GM21390 (cell line): ENCODE data around the gene ADIG.
"Not testable (repeated sequence)": the region's sequence is repeated elsewhere in the genome, so short reads cannot be mapped to it uniquely, and the experiment has no call there.

Experiments used
- ATAC-seq: cut with Tn5 transposase; IDR thresholded peaks from one replicate; pipeline ENCODE4 v1.9.1; 2021; ENCODE audit not compliant: unreplicated experiment

The ADIG gene

DNA sequence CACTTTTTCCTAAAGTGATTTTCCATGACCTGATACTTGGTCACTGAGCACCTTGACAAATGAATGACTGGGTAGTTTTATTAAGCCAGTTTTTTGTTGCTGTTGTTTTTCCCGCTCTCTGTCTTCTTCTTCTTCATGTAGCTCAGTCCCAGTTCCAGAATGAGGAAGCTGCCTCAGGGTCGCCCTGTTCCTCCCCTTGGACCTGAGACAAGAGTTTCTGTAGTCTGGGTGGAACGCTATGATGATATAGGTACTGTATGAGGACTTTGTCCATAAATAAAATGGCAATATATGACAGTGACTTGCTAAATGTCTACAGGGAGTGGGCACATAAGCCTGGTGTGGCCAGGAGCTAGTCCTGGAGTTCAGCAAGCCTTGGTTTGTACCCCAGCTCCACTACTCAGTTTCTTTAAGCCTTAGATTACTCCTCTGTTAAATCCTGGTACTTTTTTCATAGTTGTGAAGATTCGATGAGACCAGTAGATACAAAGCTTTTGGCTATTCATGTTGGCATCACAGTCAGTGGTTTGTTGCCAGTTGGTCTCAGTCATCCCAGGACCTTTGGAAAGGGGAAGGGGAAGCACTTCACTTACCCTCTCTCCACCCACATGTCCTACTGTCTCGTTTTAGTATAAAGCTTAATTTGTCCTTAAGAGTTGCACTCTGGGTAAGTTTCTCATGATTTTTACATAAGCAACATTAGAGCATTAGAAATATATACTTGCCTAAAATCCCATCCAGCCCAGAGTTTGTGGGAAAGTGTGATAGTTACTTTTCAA lies 11.1 kb upstream of the ADIG start:
- ATAC-seq: no peak

DNA sequence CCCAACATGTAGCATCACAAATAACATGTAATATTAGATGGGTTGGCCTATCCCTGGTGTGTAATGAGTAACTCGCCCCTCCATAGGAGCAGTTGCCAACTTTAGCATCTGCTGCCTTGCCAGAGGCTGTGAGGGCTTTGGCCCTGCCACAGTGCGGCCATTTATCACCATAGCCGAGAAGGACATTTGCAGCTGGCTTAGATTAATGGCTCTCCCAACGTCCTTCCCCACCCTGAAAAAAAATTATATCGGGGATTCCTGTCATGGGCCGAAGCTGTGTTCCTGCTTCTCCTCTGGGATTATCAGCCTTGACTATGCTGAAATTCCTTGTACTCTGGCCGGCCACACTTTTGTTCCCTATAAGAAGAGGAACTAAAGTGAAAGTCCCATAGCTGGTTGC lies 7.6 kb upstream of the ADIG start:
- no peak for ATAC-seq

DNA sequence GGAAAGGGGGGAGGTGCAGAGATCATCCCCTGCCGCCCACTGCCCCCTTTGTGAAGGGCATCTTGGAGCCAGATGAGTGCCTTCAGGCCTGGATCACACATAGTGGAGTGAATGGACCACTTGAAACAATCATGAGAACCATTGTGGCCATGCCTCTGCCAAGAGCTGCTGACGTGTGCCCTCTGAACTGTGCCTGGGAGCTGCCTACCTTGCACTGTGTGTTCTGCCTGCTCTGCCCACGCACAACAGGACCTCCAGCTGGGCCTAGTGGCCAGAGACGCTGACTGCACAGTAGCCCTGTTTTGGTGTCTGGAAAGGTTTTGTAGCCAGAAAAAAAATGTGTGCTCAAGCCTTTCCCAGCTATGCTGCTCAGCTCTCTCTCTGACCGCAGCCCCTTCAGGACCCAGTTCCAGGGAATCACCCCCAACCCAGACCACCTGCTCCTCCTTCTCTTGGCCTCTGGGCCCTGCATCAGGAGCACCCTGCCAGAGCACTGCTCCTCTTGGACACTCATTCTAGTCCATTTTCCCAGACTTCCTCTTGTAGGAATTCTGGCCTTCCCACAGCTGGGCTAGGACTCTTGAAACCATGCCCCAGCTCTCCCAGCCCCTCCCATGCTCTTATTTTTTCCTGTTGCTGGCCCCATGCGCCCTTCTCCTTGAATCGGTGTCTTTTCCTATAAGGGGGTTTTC lies 1.6 kb upstream of the ADIG start:
- ATAC-seq: no peak

DNA sequence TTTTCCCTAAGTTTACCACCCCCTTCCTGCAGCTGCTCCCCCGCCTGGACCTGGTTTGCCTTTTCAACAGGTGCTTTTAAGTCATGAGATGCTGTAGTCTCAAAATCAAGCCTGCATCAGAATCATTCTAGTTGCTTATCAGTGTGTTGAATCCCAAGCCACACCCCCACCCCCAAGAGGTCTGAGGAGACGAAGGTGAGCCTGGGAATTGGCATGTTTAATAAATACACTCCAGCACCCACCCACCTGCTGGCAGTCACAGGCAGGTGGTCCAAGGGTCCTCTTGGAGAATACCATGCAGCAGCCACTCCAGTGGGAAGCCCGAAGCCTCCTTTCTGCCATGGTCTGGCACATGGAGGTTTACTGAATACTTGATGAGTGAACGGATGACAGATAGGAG lies 1.1 kb upstream of the ADIG start:
- ATAC-seq: no peak

DNA sequence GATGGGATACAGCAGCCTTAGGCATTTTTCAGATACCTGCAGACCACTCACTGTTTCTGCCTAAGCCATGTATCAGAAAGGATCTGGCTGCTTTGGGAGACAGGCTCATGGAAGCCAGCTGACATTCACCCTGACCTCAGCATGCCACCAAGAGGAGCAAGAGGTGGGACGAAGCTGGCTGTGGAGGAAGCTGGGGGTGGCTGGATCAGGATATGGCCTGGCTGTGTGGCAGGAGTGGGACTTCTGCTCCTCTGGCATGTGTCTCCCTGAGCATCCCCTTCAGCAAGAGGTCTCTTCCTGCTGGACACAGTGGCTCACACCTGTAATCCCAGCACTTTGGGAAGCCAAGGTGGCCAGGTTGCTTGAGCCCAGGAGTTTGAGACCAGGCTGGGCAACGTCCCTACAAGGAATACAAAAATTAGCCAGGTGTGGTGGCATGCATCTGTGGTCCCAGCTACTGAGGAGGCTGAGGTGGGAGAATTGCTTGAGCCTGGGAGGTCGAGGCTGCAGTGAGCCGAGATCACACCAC lies 897 bp downstream of the ADIG start:
- ATAC-seq: no peak

DNA sequence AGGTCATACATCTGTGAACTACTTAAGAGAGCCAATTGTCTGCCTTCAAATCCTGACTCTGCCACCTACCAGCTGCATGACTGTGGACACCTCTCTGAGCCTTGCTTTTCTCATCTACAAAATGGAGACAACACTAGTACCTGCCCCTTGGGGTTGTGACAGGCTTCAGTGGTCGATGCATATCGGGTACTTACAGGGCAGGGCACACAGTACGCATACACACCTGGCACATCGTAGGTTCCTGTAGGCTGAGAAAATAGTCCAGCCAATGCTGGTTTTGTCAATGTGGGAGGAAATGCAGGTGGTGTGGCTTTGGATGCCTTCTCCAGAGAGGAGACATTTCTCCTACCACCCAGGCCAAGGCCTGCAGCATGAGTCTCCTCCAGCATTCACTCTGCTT lies 2.3 kb downstream of the ADIG start:
- no peak for ATAC-seq

DNA sequence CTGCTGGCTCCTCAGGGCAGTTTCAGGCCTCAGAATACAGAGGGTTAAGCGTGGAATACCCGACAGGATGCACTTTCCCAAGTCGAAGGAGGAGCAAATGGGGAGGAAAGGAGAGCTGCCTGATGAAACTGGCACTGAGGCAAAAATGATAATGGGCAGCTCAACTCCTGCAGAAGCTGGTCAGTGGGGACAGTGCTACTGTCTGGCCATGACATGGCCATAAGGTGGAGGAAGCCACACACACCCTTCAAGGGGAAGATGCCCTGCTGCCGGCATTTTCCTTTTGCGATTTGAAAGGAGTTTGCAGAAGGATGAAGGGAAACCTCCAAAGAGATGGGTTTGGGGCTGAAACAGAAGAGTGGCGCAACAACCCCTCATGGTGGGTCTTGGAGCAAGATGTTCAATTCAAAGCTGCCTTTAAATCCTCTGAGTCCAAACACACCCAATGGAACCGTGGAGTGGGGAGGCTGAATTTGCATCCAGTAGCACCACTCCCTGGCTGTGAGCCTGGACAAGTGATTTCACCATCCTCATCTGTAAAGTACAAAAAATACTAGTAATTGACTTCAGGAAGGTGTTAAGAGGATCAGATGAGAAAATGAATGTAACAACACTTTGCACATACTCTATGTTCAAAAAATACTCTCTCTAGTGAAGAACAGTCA lies 3.2 kb downstream of the ADIG start:
- no peak for ATAC-seq

DNA sequence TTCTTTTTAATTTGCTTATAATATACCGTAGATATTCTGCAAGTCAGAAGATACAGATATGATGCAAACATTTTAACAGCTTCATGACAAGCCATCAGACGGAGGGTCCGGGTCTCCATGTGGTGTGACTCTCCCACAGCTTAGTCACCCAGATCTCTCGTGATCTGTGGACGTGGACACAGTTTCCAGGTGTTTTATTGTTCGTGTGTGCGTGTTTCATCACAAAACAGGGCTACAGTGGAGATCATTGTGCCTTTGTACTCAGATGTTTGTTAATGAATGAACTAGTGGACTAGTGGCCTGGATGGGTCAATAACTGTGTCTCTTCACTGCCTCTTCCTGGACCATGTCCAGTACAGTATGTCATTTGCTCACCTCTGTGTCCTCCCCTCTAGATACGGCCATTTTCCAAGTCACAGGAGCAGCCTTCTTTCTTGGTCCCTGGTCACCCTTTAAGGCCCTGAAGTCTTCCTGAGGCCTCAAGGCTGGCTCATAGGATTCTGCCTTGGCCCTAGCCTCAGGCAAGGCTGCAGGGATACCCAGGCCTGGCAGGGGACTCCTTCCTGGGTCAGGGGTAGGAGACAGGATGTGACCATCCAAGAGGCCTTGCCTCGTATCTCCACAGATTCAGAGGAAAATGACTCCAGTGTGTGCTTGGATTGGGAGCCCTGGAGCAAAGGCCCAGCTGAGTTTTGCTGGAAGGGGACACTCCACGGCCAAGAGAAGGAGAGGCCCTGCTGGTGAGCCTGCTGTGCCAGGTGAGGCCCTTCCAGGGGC lies 4.6 kb downstream of the ADIG start:
- ATAC-seq: no peak

DNA sequence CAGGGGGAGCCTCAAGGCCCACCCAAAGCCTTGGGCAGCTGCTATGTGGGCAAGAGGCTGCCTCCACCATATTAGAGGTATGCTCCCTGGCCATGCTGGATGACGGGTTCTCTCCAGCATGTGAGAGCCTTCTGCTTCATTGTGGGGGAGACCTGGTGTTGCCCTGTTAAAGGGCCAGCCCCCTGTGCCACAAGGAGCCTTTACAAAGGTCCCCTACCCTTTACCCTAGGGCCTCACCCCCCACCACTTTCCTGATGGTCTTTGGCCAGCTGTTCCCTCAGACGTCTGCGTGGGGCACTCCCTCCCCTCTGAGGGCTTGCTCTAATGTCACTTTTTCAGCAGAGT lies 5.2 kb downstream of the ADIG start:
- ATAC-seq: no peak

DNA sequence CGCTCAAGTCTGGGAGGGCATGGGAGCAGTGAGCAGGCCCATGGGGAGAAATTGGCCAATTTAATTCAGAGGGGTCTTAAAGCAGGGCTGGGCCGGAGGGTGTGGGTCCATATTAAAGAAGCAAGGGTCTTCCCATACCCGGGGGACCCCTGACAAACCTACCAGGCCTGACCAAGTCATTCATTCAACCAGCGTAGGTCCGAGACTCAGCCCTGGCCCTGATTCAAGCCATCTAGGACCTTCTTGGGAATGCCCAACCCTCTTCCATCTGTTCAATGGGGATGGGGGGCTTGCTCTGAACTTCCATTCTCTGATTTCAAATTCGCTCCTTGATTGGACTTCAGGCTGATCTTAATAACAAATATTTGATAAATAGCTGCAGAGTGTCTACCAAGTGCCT lies 7.3 kb downstream of the ADIG start:
- no peak for ATAC-seq

DNA sequence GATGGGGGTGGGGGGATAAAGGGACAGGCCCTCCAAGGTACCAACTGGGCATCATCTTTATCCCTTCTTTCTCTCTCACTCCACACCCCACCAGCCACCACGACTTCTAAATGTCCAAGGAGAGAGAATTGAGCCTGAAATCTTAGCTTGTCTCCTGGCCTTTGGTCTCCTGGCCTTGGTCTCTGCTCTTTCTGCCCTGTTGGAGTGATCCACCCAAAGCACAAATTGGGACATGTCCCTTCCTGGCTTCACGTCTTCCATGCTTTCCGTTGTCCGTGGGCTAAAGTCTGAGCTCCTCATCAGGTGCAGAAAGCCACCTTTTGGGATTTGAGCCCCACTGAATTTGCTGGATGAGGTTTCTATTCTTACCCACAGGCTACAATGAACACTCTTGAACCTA lies 8.4 kb downstream of the ADIG start:
- ATAC-seq: no peak

DNA sequence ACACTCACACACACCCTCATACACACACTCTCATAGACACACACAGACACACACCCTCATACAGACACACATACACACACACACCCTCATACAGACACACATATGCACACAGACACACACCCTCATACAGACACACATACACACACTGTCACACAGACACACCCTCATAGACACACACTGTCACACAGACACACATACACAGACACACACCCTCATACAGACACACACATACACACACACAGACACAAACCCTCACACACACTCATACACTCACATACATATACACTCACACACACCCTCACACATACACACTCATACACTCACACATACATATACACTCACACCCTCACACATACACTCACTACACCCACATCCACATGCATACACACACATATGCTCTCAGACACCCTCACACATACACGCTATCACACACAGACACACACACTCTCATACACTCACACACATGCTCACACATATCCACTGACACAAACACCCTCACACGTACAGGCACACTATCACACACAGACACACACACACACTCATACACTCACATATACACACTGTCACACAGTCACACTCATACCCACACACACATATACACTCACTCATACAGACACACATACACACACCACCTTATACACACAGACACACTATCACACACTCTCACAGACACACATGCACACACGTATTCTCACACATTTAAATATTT lies 9.1 kb downstream of the ADIG start:
- no peak for ATAC-seq

DNA sequence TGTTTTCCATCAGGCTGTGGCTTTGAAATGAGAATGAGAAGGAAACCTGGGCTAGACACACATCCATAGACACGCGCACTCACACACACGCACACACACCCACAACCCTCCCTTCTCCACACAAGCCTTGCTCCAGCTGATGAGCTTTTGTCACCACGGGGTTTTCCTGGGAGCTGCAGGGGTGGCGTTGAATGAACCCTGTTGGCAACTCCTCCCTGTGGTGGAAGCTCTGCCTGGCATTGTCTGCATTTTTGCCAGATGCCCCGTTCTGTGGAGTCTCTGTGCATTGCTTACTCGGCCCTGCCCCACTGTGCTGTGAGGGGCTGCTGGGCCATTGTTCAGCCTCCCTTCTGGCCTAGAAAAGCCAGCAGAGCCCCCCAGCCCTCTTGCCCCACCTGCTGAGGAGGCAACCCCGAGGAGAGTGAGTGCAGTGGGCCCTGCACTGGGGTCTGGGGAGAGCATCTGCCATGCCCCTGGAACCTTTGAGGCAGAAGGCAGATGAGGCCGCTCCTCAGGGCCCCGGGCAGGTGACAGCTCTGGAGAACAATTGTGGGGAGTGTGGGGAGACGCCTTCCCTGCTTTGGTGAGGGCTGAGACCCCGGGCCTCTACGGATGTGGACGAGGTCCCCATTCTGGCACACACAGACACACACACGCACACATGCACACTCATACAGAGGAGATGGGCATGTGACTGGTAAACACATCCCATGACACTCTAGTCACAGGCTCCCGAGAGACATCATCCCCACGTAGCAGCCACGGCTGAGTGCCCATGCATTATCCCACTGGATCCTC lies 9.9 kb downstream of the ADIG start:
- ATAC-seq: no peak

DNA sequence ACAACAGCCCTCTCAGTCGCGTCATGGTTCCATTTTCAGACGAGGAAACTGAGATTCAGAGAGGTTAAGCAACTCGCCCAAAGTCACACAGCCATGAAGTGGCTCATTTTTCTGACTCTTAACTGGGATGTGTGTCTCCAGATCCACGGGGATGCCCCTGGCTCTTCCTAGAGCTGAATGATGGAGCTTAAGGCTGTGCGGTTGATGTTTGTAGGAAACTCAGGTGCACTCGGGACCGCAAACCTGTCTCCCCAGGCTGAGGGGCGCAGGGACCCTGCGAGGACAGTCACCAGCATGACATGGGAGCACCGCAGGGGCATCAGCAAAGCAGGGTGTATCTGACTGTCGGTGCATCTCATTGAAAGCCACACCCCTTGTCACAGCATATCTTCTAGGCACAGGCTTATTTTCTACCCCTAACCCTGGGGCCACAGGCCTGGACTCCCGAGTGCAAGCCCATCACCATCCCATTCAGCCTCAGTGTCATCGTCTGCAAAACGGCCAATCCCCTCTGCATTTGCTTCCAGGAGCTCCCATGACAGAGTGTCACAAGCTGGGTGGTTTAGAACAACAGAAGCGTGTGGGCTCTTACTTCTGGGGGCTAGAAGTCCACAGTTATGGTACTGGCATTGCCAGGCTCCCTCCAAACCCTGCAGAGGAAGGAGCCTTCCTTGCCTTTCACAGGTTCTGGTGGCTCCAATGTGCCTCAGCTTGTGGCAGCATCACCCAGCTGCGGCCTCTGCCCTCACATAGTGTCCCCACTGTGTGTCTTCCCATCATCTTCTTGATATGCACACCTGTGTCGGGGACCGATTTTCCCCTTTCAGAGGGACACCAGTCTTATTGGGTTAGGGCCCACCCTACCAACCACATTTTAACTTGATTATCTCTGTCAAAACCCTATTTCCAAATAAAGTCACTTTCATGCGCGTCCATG lies 10.7 kb downstream of the ADIG start:
- ATAC-seq: no peak

DNA sequence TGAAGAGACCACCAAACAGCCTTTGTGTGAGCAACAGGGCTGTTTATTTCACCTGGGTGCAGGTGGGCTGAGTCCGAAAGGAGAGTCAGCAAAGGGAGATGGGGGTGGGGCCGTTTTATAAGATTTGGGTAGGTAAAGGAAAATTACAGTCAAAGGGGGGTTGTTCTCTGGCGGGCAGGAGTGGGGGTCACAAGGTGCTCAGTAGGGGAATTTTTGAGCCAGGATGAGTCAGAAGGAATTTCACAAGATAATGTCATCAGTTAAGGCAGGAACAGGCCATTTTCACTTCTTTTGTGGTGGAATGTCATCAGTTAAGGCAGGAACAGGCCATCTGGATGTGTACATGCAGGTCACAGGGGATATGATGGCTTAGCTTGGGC lies 11.4 kb downstream of the ADIG start:
- ATAC-seq: not testable (repeated sequence)

DNA sequence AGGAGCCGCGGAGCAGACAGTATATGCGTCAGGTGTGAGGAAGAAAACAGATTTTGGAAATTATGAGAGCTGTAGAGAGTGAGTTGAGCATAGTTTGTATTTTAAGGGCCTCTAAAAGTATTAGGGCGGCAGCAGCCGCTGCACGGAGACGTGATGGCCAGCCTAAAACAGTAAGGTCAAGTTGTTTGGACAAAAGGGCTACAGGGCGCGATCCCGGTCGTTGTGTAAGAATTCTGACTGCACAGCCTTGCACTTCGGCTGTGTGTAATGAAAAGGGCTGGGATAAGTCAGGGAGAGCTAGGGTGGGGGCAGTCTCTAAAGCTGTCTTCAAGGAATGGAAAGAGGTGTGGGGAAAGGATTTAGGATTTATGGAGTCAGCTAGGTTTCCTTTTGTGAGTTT lies 13.3 kb downstream of the ADIG start:
- not testable (repeated sequence) for ATAC-seq

DNA sequence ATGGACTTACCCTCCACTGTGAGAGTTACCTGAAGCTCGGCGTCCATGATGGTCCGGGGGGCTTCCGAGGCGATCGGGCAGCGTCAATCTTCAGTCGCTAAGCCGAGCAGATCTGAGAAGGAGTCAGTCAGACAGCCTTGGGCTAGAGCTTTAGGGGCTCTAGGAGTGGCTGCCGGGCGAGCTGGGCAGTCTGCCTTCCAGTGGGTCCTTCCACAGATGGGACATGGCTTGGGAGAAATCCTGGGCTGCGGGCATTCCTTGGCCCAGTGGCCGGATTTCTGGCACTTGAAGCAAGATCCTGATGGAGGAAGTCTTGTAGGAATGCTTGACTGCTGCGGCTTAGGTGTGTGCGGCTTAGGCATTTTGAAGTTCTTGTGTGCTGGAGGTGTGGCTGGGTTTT lies 14.9 kb downstream of the ADIG start:
- ATAC-seq: not testable (repeated sequence)

DNA sequence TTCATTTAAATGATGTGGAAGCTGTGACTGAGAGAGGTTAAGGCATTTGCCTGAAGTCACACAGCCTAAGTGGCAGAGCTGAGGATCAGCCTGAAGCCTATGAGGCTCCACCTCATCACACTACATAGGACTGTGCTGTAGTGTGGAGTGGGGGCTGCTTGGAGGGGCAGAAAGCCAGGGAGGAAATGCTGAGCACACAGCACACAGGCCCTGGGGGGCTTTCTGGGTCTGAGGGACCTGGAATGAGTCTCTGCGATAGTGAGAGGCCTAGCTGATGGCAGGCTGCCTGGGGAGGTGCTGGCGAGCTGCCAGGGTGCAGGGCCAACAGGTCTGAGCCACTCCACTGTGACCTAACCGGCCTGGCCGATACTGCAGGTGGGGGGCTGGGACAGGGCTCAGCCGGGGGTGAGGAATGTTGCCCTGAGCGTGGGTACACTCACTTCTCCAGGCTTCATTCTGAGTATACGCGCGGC lies 18.4 kb downstream of the ADIG start:
- no peak for ATAC-seq

DNA sequence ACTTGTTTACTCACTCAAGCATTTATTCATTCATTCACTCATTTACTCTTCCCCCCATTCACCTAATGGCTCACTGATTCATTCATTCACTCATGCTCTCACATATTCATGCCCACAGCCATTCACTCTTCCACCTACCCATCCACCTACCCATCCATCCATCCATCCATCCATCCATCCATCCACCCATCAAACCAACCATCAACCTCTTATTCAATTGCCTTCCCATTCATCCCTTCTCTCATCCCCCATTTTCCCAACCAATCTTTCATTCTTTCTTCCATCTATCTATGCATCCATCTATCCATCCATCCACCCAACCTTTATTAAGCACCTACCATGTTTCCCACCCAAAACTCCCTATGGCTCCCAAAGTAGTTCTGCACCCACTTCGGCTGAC lies 19.1 kb downstream of the ADIG start:
- no peak for ATAC-seq
